ENCODE results near the gene BCAS1.

DNA sequence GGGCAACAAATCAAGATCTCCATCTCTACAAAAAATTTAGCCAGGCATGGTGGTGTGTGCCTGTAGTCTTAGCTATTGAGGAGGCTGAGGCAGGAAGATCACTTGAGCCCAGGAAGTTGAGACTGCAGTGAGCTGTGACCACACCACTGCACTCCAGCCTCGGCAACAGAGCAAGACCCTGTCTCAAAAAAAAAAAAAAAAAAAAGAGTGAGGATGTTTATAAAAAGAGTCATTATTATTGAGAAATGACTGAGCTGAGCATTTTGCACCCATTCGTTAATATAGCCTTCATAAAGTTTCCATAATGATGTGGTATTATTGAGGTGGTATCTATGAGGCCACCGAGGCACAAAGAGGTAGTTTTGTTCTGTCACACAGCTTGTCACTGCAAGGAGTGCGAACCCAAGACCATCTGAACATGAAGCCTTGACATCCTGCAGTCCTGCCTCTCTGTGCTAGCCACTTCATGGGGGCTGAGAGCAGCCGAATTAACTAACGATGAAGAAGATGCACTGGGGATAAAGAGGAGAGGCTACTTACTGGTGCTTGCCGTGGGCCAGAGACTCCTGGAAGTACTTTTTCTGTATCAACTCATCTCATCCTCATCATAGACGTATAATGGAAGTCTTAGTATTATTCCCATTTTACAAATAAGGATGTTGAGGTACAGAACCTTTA, 175.5 kb downstream of the BCAS1 start:
- TF ChIP-seq POLR2AphosphoS5 (IDR thresholded peaks at IDR 0.05; ENCODE audit: low read depth, low read length) (no peak), POLR2A (IDR thresholded peaks at IDR 0.05; ENCODE audit: low read depth, low read length) (no peak), TAF1 (IDR thresholded peaks at IDR 0.05; ENCODE audit: borderline replicate concordance, low read depth, low read length) (no peak)

Data from GM12892 (cell line).